IPS-11a (cell line): ENCODE measurements around the gene OTOP3.
A peak's percentile ranks its signal among the peaks of the same experiment; 100 is the strongest.

Experiments
- H3K4me3 ChIP-seq: one replicate; pipeline ENCODE4 v1.5.1; 2013; ENCODE audit warnings: low read depth, low read length, control low read depth

The OTOP3 gene

DNA sequence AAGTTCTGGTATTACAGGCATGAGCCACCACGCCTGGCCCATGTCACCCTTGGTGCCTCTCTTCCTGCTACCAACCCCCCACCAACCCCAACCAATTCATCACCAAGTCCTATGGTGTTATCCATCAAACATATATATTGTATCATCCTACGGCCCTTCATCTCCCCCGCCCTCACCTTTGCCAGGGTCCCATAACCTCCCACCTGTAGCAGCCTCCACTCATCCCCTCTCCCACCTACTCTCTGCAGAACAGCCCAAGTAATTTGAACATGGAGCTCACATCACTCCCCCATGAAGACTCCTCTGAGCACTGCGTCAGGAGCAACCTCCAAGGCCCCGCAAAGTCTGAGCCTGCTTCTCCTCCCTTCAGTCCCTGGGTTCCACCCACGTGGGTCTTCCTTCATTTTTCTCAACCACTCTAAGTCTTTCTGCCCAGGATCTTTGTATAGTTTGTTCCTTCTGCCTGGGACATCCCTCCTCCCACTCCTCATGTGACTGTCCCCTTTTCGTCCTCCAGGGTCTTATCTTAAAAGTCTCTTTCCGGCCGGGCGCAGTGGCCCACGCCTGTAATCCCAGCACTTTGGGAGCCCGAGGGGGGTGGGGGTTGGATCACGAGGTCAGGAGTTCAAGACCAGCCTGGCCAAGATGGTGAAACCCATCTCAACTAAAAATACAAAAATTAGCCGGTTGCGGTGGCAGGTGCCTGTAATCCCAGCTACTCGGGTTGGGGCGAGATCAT lies 43.9 kb downstream of the OTOP3 start:
- no peak overlapping the region for H3K4me3 ChIP-seq

DNA sequence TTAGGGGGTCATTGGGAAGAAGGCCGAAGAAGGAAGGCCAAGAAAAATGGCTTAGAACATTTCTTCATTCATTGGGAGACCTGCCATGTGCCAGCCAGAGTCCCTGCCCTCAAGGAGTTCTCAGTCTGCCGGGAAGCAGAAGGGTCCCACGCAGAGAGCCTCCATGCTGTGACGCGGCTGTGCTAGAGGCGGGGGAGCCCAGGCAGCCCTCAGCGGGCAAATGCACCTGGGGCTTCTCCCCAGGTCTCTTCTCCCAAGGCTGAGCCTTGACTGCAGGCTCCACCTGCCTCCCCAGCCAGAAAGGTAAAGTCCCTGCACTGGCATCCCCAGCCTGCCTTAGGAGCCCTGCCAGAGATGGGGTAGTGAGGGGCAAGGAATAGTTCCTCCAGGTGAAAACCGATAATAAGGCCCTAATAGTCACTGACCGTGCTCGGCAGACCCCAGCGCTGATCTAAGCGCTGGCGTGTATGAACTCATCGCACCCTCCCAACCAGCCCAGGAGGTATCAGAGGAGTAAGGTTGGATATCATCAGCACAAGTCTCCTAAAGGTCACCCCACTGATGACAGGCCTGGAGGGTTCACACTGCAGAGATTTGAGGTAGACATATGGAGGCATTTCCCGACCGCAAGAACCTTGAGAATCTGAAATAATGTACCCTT lies 45.8 kb downstream of the OTOP3 start:
- peak overlapping the region; percentile 61 for H3K4me3 ChIP-seq

DNA sequence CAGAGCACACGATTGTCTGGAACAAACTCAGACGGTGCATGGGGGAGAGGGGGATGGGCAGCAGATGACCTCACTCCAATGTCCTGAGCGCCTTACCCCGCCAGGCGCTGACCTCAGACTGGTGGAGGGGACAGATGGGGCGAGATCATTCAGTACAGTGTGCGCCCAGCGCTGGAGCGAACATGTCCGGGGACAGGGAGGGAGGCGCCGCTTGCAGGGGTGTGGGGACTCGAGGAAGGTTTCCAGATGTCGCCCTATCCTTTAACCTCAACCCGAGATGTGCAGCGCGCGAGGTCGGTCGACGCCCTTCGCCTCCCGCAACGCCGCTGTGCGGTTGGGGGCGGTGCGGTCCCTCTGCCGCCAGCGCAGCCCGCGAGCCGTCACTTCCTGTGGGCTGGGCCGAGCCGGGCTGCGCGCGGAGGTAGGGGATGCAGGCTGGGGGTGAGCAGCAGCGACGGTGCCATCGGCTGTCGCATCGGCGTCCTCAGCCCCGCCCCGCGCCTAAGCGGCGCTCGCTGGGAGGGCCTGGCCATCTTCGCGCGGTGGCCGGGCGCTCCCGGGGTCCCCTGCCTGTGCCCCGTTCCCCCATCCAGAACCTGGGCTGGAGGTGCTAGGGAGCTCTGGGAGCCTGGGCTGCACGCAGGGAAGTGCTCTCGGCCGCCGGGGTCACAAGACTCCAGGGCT lies 46.4 kb downstream of the OTOP3 start:
- H3K4me3 ChIP-seq, result peak overlapping the region; percentile 61

DNA sequence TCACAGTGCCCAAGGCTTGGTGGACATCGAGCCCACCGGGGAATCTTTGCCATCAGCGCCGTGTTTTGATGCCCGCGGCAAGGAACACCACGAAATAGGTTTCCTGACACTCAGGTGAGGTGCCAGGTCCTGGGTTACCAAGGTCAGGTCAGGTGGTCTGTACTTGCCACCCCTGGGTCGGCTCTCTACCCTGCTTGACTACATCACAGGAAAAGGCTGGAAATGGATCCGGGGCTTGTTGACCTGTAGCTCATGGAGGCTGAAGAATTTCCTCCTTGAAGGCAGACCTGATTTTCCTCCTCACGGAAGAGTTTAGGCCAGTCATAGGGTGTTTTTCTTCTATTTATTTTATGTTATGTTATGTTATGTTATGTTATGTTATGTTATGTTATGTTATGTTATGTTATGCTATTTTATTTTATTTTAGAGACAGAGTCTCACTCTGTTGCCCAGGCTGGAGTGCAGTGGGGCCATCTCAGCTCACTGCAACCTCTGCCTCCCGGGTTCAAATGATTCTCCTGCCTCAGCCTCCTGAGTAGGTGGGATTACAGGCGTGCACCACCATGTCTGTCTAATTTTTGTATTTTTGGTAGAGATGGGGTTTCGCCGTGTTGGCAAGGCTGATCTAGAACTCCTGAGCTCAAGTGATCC lies 47.1 kb downstream of the OTOP3 start:
- peak overlapping the region; percentile 61 for H3K4me3 ChIP-seq

DNA sequence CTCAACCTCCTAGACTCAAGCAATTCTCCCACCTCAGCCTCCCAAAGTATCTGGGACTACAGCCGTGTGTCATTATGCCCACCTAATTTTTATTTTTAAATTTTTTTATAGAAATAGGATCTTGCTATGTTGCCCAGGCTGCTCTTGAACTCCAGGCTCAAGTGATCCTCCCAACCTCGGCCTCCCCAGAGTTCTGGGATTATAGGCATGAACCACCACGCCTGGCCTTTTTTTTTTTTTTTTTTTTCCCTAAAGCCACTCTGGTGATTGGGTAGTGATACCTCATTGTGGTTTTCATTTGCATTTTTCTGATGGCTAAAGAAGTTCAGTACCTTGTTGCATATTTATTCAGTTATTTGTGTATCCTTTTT lies 50.5 kb downstream of the OTOP3 start:
- no peak overlapping the region for H3K4me3 ChIP-seq

DNA sequence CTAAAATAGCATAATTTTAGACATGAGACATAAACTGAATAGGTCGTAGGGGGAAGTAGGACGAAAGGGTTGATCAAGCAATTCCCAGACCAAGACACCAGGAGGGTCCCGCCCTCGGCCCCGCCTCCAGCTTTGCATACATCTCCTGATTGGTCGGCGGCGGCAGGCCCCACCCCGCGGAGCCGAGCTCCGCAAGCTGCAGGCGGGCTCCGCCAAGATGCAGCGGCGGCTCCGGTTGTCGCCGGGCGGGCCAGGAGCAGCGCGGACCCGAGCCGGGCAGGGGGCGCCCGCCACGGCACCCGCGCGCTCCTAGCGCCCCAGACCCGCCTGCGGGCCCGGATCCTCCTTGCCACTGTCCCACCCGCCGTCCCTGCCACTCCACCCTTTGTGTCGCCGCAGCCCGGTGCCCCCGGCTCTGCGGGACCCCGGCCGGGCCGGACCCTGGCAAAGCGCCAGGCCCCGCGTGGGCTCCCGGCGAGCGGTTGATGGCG lies 51.8 kb downstream of the OTOP3 start, which contains the start of gene CDR2L:
CDR2L (plus strand) TSS at position 215 of the 491 bp plus-strand sequence. CDS start 412 bp downstream, outside the sequence.
- peak within 1 kb of the TSS; percentile 69 for H3K4me3 ChIP-seq

DNA sequence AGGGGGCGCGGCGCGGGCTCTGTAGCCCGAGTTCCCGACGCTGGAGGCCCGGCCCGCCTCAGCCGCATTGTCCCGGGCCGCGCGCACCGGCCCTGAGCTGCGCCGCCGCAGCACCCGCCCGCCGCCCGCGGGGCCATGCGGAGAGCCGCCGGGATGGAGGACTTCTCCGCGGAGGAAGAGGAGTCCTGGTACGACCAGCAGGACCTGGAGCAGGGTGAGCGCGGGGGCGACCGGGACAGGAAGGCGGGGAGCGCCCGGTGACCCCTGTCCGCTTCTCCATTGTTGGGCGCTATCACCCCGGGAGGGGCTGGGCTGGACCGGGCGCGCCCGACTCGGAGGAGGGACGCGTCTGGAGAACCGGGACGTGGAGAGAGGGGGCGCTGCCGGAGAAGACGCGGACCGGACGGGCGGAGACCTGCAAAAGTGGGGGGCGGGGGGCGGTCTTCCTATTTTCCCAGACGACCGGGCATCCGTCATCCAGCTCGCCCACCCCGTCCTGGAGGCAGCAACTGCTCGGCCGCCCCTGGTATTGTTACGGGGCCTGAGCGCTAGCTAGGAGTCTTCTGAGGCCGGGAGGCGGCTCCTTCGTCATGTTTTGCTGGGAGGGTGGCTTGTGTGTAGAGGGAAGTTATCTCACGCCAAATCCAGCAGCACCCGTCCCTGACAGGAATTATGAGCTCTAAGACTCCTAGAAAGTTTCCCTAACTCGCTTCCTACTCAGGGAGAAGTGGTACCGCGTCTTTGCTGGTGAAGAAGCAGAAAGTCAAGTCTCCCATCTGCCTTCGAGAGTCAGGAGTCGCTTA lies 52.4 kb downstream of the OTOP3 start:
- H3K4me3 ChIP-seq, result peak overlapping the region; percentile 69

DNA sequence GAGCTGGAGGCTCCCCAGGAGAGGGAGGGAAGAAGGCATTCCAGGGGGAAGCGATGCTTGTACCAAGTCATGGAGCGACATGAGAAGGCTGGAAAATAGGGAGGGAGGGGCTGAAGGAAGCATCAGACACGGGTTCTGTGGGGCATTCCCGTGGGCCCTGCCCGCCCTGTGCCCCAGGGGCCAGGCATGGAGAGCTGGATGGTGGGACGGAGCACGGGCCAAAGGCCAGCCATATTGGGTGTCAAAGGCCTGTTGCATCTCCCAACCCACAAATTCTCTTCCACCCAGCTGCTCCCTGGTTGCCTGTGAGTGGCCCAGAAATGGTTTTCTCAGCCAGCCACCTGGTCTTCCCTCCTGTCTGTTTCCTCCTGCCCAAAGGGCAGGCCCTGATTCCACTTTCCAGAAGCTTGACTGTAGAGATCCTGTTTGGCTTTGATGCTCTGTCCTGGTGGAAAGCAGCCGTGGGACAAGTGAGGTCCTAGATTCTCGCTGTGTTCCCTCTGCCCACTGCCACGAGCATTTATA lies 54.9 kb downstream of the OTOP3 start:
- no peak overlapping the region for H3K4me3 ChIP-seq

DNA sequence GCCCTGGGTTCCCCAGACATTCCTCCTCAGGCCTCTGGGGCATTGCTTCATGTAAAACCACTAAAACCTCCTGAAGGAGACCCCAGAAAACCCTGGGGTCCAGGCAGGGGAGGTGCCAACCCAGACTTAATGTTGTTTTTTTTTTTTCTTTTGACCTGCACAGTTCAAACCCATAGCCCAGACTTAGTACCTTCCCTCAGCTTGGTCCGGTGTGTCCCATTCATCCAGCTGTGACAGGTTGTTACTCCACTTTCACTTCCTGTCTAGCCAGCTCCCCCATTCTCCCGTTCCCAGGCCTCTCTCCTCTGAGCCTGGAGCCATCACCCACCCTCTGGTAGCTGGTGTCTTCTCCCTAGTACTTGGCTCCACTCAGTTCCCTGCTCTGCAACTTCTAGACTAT lies 56.5 kb downstream of the OTOP3 start:
- H3K4me3 ChIP-seq, result no peak overlapping the region

DNA sequence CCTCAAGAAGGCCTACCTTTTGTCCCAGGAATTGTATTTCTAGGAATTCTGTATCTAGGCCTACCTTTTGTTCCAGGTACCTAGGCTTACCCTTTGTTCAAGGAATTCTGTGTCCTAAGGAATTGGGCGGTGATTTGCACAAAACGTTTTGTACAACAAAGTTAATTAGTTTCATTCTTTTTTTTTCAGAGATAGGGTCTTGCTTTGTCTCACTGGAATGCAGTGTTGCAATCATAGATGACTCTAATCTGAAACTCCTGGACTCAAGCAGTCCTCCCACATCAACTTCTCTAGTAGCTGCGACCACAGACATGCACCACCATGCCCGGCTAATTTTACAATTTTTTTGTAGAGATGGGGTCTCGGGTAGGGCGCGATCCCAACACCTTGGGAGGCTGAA lies 58.7 kb downstream of the OTOP3 start:
- H3K4me3 ChIP-seq, result no peak overlapping the region

DNA sequence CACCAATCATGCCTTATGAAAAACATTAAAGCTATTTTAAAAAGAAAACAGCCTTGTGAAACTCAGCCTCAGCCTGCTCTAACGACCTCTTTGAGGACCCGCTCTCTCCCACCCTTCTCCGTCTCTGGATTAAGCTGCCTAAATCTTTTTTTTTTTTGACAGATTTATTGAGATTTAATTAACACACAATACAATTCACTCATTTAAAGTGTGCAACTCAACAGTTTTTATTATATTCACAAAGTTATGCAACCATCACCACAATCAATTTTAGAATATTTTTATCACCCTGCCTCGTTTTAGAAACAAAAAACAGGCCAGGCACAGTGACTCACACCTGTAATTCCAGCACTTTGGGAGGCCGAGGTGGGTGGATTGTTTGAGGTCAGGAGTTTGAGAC lies 60.1 kb downstream of the OTOP3 start:
- no peak overlapping the region for H3K4me3 ChIP-seq

DNA sequence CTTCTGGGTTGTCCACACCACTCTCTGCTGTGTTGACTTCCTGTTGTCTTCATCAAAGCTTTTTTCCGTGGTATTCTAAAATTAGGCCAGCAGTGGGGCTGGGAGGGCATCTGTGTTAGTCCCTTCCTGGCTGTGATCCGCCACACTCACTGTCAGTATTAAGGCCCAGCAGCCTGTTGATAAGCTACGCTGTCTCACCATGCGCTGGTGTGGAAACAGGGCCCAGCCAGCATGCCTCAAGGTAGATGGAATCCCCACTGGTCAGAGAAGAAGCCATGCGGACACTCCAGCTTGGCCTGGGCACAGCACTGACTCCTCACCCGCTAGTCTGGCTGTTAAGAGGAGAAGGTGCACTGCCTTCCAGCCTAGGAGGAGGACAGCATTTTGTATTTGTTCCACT lies 63.1 kb downstream of the OTOP3 start:
- no peak overlapping the region for H3K4me3 ChIP-seq

DNA sequence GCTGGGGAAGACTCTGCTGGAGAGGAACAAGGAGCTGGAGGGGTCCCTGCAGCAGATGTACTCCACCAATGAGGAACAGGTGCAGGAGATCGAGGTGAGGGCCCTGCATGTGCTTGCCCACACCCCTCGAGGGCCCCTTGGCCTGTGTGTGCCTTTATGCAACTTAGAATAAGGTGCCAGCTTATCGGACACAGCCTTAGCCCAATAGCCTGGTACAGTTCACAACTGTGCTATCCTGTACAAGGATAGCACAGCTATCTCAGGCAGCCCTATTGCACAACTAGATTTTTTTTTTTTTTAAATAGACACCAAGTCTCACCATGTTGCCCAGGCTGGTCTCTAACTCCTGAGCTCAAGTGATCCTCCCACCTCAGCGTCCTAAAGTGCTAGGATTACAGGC lies 63.8 kb downstream of the OTOP3 start:
- no peak overlapping the region for H3K4me3 ChIP-seq
